GM18870 (cell line): ENCODE measurements around the gene KANSL2.

Experiments used
- ATAC-seq: cut with Tn5 transposase; IDR thresholded peaks from one replicate; pipeline ENCODE4 v1.9.1; 2021; ENCODE audit warnings: moderate library complexity; ENCODE audit not compliant: unreplicated experiment

KANSL2 gene

DNA sequence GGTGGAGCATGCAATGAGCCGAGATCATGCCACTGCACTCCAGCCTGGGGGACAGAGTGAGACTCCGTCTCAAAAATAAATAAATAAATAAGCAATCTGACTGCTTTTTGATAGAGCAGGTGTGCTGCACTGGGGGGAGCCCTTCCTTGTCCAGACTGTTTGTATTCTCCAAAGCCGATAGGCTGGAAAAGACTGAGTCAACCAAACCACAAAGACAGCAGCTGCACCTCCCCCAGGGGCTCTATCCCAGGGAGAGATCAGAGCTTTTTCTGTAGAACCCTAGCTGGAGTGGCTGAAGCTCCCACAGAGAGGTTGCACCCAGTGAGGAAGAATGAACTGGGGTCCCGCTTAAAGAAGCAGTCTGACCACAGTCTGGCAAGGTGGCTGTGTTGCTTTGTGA is 66.4 kb downstream of the KANSL2 start:
- no peak for ATAC-seq

DNA sequence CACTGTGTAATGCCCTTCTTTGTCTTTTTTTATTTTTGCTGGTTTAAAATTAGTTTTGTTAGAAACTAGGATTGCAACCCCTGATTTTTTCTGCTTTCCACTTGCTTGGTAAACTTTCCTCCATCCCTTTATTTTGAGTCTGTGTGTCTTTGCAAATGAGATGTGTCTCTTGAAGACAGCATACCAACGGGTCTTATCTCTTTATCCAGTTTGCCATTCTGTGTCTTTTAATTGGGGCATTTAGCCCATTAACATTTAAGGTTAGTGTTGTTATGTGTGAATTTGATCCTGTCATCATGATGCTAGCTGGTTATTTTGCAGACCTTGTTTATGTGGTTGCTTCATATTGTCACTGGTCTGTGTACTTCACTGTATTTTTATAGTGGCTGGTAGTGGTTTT is 68.7 kb downstream of the KANSL2 start:
- no peak for ATAC-seq
